DOHH2 (cell line): Measurements from ENCODE around the gene CALM3.

Experiments
- EZH2phosphoT487 ChIP-seq: fragments of 200-600 bp; sonication (generic); IDR thresholded peaks from 2 replicates; pipeline ENCODE4 v1.6.1; 2017; ENCODE audit warnings: borderline replicate concordance, mild to moderate bottlenecking, antibody characterized with exemption, low read length, moderate library complexity, mixed read lengths
- TF ChIP-seq, protein P1 (sequence below): fragments of 200-600 bp; sonication (generic); IDR thresholded peaks from one replicate; pipeline ENCODE4 v1.5.1; 2014; ENCODE audit warnings: antibody characterized with exemption, mild to moderate bottlenecking, low read depth, low read length; ENCODE audit not compliant: poor library complexity, severe bottlenecking

DNA sequence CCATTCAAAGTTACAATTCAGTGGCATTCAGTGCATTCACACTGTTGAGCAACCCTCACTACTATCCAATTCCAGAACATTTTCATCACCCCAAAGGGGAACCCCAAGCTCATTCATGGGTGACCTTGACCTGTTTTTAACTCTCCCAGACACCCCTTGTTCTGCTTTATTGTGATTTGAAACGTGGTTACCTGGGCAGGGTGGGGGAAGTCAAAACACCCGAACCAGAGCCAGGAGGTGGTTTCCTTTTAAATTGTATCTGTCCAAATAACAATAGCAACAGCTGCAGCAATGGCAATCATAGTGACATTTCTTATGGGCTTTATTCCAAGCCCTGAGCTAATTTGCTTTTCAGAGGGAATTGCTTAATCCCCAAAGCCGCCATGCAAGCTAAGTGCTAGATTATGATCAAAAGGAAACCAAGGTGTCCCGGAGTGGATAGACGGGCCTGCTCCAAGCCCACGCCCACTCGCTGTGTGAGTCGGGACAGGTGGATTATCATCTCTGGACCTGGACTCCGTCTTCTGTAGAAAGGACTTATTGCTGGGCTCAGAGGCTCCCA lies 17.6 kb downstream of the CALM3 start:
- TF ChIP-seq, protein P1, sequence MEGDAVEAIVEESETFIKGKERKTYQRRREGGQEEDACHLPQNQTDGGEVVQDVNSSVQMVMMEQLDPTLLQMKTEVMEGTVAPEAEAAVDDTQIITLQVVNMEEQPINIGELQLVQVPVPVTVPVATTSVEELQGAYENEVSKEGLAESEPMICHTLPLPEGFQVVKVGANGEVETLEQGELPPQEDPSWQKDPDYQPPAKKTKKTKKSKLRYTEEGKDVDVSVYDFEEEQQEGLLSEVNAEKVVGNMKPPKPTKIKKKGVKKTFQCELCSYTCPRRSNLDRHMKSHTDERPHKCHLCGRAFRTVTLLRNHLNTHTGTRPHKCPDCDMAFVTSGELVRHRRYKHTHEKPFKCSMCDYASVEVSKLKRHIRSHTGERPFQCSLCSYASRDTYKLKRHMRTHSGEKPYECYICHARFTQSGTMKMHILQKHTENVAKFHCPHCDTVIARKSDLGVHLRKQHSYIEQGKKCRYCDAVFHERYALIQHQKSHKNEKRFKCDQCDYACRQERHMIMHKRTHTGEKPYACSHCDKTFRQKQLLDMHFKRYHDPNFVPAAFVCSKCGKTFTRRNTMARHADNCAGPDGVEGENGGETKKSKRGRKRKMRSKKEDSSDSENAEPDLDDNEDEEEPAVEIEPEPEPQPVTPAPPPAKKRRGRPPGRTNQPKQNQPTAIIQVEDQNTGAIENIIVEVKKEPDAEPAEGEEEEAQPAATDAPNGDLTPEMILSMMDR: no peak
- TF ChIP-seq EZH2phosphoT487: no peak
